ENCODE data around the gene RRAGC. TPM values are rescaled to one million over a fixed set of nuclear protein-coding genes. Genes with fewer than 3 reads are reported as not detected.

Gene RRAGC
- total and polyA plus RNA-seq, 9 of the 15 experiments (the other 6 are each of a cell fraction or from before 2014, with no cell fraction given), result 3.9 to 16.9 (median 10.9) TPM

- TF ChIP-seq NKRF (IDR thresholded peaks at IDR 0.05; ENCODE audit: borderline replicate concordance) (peak; percentile 83), ZNF707 (CRISPR knock-in tag; conservative IDR thresholded peaks at IDR 0.05) (no peak), ZNF354B (CRISPR knock-in tag; IDR thresholded peaks at IDR 0.05) (no peak), RAD51 (IDR thresholded peaks at IDR 0.05; ENCODE audit: borderline replicate concordance, low read depth) (peak; percentile 100), ZNF224 (CRISPR knock-in tag; IDR thresholded peaks at IDR 0.05) (peak; percentile 79; the same call in 1 of the 2 replicates), STAT5A (IDR thresholded peaks at IDR 0.05; ENCODE audit: borderline replicate concordance, low read length) (no peak; the same call in 1 of the 2 replicates), TRIM24 (IDR thresholded peaks at IDR 0.05) (peak in 1 of 2 experiments; percentile 46; a peak in 1 of 4 replicates), TEAD4 (IDR thresholded peaks at IDR 0.05; ENCODE audit: low read length) (no peak; the same call in 1 of the 2 replicates), TEAD4 (CRISPR knock-in tag; IDR thresholded peaks at IDR 0.05; ENCODE audit: borderline replicate concordance) (no peak), SP1 (CRISPR knock-in tag; IDR thresholded peaks at IDR 0.05) (peak; percentile 17; the same call in 1 of the 2 replicates), HIVEP1 (CRISPR knock-in tag; IDR thresholded peaks at IDR 0.05) (peak; percentile 39; the same call in 1 of the 2 replicates), FOXA1 (IDR thresholded peaks at IDR 0.05; ENCODE audit: borderline replicate concordance) (no peak), ETV6 (IDR thresholded peaks at IDR 0.05; ENCODE audit: borderline replicate concordance in 1 of 2, low read depth in 2 of 2, low read length in 1 of 2) (no peak), ETV6 (CRISPR knock-in tag; IDR thresholded peaks at IDR 0.05; ENCODE audit: borderline replicate concordance) (peak; percentile 84; the same call in 1 of the 2 replicates), FOXJ2 (tag; IDR thresholded peaks at IDR 0.05) (peak; percentile 80), DLX4 (CRISPR knock-in tag; IDR thresholded peaks at IDR 0.05) (no peak), ASH1L (IDR thresholded peaks at IDR 0.05; ENCODE audit: borderline replicate concordance, low read depth, partially characterized antibody) (peak; percentile 65), CREM (IDR thresholded peaks at IDR 0.05; ENCODE audit: low read depth) (peak; percentile 80), TCF15 (CRISPR knock-in tag; IDR thresholded peaks at IDR 0.05) (0 out of 2 replicates have a peak, but pooled peaks have one; percentile 76), DIDO1 (tag; IDR thresholded peaks at IDR 0.05; ENCODE audit: low read depth) (peak; percentile 85), ZNF175 (CRISPR knock-in tag; IDR thresholded peaks at IDR 0.05; ENCODE audit: low read depth) (no peak), ZBTB33 (CRISPR knock-in tag; IDR thresholded peaks at IDR 0.05) (peak; percentile 69), SREBF1 (IDR thresholded peaks at IDR 0.05; ENCODE audit: borderline replicate concordance, low read depth, low read length) (peak; percentile 98)
Measured at GRCh38 chr1:38859561-38860453, at the start of gene RRAGC (continued).
